ENCODE data around the gene CDC14A. TPM values are rescaled to one million over a fixed set of nuclear protein-coding genes. Genes with fewer than 3 reads are reported as not detected.

The CDC14A gene
- polyA plus RNA-seq, 1 of the 3 experiments (the other 2 are of a cell fraction) = 2.2 TPM

GRCh38 chr1:100394285-100394684, 42.0 kb downstream of the CDC14A start:
- TF ChIP-seq CTCF (IDR thresholded peaks at IDR 0.05) (no peak), SIN3A (IDR thresholded peaks at IDR 0.05; ENCODE audit: borderline replicate concordance, low read depth, low read length) (no peak), FOSL2 (IDR thresholded peaks at IDR 0.05; ENCODE audit: borderline replicate concordance, low read depth) (no peak), JUND (IDR thresholded peaks at IDR 0.05) (no peak), TAF1 (IDR thresholded peaks at IDR 0.05; ENCODE audit: borderline replicate concordance, low read depth, low read length) (no peak), ELF1 (IDR thresholded peaks at IDR 0.05) (no peak), RXRA (IDR thresholded peaks at IDR 0.05; ENCODE audit: borderline replicate concordance, low read depth) (no peak), NFIC (IDR thresholded peaks at IDR 0.05; ENCODE audit: borderline replicate concordance) (no peak), FOXM1 (IDR thresholded peaks at IDR 0.05; ENCODE audit: low read depth) (no peak), YY1 (IDR thresholded peaks at IDR 0.05; ENCODE audit: low read depth) (no peak), MXI1 (IDR thresholded peaks at IDR 0.05; ENCODE audit: low read depth, low read length) (no peak), REST (IDR thresholded peaks at IDR 0.05; ENCODE audit: low read depth, low read length) (no peak), ZBTB33 (IDR thresholded peaks at IDR 0.05; ENCODE audit: borderline replicate concordance, low read depth) (no peak), CHD2 (IDR thresholded peaks at IDR 0.05; ENCODE audit: low read length, partially characterized antibody) (no peak), PBX3 (IDR thresholded peaks at IDR 0.05) (no peak), RCOR1 (IDR thresholded peaks at IDR 0.05; ENCODE audit: low read length) (no peak), GATA2 (CRISPR knock-in tag; IDR thresholded peaks at IDR 0.05) (no peak), IRF3 (IDR thresholded peaks at IDR 0.05; ENCODE audit: low read depth, low read length) (no peak)
- no peak overlapping the region for H3K9ac ChIP-seq
- H2AFZ ChIP-seq (ENCODE audit: low read depth) = no peak overlapping the region
- WGBS (ENCODE audit: low lambda C conversion rate) = 92% methylated on average over 1 of the region's 1 CpG
- no peak overlapping the region for H3K27ac ChIP-seq (ENCODE audit: low read depth in 2 of 2, low read length in 1 of 2)
- H3F3A ChIP-seq (replicated peaks; ENCODE audit: insufficient read depth) = no peaks in the 10 kb centered on the region
- no peaks in the 10 kb centered on the region for H3K79me2 ChIP-seq (ENCODE audit: insufficient read depth)
- CTCF ChIA-PET = interaction anchor here (1.6 kb wide), 1 partner anchor 19 kb away, joined by 3 read pairs; no protein-coding TSS in a partner anchor
- H3K36me3 ChIP-seq (replicated peaks in 1 of 2; ENCODE audit: control insufficient read depth in 1 of 2, insufficient read depth in 2 of 2, low read length in 1 of 2) = peaks cover 6 to 10% of the 10 kb centered on the region in 2 experiments
- H3K4me3 ChIP-seq (ENCODE audit: low read depth in 2 of 2, low read length in 1 of 2) = no peak overlapping the region
- H3K4me1 ChIP-seq (ENCODE audit: control insufficient read depth in 1 of 2, insufficient read depth in 2 of 2, low read depth in 1 of 2, low read length in 1 of 2) = no peaks in the 10 kb centered on the region
- H3K9me2 ChIP-seq = no peaks in the 10 kb centered on the region
- no peak for DNase-seq
- H4K20me1 ChIP-seq (ENCODE audit: insufficient read depth) = no peaks in the 10 kb centered on the region
- POLR2A ChIA-PET = no interaction called here
- no peaks in the 10 kb centered on the region for H3K9me3 ChIP-seq
- no peak overlapping the region for H3K4me2 ChIP-seq
- H3K27me3 ChIP-seq (ENCODE audit: insufficient read depth) = no peaks in the 10 kb centered on the region

Data from SK-N-SH (cell line).